MV-4-11 (cell line): ENCODE results near the gene DAZL.

Experiments
- DNase-seq: peaks from one replicate; lab custom pipeline; 2025; lab: John Stamatoyannopoulos, UW

The DAZL gene, protein sequence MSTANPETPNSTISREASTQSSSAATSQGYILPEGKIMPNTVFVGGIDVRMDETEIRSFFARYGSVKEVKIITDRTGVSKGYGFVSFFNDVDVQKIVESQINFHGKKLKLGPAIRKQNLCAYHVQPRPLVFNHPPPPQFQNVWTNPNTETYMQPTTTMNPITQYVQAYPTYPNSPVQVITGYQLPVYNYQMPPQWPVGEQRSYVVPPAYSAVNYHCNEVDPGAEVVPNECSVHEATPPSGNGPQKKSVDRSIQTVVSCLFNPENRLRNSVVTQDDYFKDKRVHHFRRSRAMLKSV

DNA sequence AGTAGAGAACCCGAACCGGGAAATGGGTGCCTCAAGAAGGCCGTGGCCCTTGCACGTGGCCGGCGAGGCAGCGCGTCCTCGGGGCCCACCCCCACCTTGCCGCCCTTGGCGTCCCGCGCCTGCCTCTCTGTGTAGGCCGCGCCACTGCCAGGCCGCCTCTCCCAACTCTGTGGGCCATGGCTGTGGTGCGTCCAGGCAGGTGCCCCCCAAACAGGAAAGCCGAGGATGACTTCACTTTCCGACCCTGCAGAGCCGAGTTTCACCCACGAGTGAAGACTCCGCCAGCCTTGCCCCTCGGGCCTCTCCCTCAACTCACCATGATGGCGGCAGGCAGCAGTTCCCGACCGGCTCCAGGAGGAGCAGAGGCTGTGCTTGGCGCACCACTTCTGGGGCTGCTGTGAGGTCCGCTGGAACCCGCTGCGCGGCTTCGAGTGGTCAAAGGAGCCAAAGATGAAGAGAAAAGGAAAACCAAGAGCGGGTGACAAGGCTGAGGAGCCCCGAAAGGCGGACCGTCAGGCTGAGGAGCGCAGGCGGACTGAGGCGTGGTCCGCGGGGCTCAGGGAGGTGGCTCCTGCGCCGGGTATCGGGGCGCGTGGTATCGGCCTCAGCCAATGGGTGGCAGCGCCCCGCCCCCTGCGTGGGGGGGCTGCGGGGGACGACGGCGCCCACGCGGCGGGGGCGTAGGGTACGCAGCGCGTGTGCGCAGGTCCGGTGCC is at the start of gene DAZL:
Gene DAZL (minus strand): TSS at position 537 of the 716 bp plus-strand sequence. CDS start 218 bp downstream, at position 319.
- DNase-seq, result no peak

DNA sequence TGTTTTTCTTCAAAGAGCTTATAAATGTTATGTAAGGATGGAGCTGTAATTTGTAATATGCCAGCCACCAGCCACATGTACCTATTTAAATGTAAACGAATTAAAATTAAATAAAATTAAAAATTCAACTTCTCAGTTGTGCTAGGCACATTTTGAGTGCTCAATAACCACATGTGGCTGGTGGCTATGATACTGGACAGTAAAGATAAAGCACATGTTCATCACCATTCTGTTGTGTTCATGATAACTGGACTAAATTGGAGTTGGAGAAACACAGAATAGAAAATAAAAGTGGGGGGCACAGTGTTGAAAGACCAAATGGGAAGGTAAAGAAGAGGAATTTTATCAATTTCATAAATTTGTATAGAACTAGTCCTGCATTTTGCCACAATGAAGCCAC is 49.8 kb upstream of the DAZL start:
- DNase-seq, result no peak

DNA sequence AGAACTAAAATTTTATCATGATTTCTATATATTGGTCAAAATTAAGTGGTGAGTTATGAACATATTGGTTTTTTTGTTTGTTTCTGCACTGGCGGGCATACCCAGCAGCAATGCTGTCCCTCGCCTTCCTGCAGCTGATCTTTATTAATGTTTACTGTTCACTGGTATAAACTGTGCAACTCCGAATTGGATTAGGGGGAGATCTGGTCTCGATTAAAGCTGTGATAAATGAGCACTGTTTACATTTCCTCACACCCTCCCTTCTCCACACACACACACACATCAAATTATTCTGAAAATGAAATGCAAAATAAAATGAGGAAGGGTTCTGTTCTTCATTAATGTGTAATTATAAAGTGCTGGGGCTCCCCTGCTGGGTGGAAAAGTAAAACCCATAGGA is 48.5 kb upstream of the DAZL start:
- DNase-seq, result no peak

DNA sequence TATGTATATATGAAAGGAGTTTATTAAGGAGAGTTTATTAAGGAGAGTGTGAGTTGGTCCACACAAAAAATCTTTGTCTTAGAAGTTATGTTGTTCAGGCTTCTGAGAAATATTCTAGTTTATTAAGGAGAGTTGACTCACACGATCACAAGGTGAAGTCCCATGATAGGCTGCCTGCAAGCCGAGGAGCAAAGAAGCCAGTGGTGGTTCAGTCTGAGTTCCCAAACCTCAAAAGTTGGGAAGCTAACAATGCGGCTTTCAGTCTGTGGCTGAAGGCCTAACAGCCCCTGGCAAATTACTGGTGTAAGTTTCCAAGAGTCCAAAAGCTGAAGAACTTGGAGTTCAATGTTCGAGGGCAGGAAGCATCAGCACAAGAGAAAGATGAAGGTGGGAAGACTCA is 42.4 kb upstream of the DAZL start:
- DNase-seq, result no peak

DNA sequence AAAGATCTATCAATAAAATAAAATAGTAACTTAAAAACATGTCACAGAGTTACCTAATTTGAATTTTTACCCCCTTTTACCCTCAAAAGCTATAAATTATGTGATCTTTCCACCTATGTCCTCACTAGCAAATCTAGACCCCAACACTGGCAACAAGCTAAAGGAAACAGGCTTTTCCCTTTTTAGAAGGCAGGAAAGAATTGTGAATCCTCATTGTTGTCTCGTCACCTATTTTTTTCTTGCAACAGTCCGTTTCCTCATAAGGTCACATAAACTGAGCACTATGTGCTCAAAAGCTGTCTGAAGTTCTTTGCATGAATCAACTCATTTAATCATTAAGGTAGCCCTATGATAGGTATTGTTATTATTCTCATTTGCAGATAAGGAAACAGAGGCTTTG is 34.6 kb upstream of the DAZL start:
- DNase-seq, result no peak

- DNase-seq, result peak; percentile 75
These were observed 28.7 kb upstream of the DAZL start for GRCh38 chr3:16633948-16634347.

DNA sequence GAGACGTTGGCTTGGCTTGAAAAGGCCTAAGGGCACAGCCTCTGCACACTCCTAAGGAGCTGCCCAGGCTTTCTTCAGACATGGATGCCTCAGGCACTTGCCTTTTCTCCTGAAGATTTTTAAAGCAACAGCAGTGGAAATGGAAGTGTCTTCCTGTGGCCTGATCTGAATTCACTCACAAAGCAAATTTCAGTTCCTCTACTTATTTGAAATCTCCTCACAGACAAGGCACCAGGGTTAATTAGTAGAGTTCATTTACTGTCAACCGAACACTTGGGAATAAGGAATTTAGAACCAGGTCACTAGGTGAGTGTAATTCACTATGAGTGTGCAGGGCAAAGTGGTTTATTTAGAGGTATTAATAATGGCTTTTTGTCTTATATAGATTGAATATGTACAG is 27.2 kb upstream of the DAZL start:
- no peak for DNase-seq

DNA sequence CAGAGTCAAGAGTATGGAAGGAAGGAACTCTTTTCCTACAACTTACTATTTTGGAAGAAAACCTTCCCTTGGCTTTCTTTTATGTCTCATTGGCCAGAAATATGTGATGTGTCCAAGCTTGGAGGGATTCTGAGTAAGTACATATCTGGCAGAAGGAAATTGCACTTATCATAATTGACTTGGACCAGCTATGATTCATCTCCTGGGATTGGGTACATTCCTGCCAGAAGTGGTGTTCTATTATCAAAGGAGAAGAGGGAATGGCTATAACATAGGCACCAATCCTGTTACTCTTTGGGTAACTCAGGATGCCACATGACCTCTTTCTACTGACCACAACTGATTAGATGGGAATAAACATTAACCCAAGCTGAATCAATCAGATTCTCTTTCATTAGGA is 13.5 kb upstream of the DAZL start:
- DNase-seq, result no peak

DNA sequence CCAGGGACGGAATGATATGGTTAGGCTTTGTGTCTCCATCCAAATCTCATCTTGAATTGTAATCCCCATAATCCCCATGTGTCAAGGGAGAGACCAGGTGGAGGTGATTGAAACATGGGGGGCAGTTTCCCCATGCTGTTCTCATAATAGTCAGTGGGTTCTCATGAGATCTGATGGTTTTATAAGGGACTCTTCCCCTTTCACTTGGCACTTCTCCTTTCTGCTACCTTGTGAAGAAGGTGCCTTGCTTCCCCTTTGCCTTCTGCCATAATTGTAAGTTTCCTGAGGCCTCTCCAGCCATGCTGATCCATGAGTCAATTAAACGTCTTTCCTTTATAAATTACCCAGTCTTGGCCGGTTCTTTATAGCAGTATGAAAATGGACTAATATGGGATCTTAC is 11.9 kb upstream of the DAZL start:
- peak; percentile 16 for DNase-seq

GRCh38 chr3:16616083-16616482 is 10.9 kb upstream of the DAZL start:
- no peak for DNase-seq

DNA sequence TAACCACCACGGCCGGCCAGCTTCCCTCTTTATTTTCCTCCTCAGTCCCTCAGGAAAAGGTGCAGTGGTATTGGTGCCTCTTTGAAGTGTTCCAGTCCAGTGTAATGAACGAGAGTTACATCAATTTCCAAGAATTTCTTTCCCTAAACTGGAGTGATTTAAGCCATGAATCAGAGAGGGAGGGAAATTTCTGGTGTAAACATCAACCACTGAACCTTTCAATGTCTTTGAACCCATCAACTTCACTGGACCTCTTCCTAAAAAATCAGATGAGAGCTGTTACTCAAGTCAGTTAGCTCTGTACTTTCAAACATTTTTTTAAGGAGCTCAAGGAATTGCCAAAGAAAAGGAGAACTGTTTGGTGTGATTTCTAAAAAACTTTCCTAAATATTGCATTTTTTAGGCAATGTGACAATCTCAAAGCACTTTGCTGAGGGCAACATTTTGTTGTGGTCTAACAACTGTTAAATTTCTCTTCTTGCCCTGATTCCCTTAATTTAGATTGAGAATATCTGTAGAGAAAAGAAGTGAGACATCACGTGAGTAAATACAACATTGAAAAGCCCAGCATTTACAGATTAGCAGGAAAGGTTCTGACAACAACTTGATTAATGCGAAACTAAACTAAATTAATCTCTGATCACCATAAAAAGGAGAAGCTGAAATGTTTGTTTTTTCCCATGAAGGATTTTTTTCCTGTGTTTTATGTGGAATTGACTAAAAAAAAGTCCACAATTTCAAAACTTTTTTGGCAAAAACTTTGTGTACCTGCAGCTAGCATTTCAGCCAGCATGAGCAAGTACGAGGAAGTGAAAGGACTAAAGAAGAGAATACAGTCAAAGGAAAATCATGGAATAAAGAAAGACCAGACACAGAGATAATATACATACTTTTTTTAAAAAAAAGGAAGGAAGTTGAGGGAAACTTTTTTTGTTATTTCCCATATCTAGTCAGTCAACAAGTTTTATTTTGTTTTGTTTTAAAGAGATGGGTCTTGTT is 9.1 kb upstream of the DAZL start:
- no peak for DNase-seq

- DNase-seq, result no peak
These were observed 4.8 kb upstream of the DAZL start for GRCh38 chr3:16609927-16610580.

- DNase-seq, result no peak
These were observed 3.6 kb upstream of the DAZL start for GRCh38 chr3:16608816-16609215.

DNA sequence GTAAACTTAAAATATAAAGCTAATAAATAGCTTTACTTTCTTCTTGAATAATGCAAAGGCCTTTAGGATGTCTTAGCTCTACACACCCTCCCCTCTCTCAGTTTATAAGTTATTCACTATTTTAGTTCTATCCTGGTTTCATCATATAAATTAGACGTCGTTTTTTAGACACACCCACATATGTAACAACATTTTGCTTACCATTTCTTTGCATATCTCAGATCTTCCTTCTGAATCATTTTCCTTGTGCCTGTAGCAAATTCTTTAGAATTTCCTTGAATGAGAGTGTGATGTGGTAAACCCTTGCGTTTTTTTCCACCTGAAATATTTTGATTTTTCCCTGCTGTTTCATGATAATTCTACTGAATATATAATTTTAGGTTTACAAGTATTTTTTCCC is 2.5 kb upstream of the DAZL start:
- no peak for DNase-seq

DNA sequence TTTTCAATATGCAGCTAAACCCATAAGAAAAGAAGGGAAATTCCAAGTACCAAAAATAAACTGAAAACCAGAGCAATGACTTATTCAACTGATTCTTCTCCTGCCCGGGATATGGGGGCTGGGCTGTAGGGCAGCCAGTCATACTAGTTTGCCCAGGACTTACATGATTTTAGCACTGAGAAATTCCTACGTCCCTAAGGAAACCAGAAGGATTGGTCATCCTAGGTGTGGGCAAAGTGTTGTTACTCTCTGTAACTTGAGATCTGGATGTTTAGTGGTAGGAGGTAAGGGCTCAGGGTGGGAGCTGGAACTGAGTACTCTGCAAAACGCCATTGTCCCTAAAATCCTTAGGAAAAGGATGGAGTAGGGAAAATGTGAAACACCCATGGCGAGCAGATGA is 1.2 kb upstream of the DAZL start:
- DNase-seq, result no peak

DNA sequence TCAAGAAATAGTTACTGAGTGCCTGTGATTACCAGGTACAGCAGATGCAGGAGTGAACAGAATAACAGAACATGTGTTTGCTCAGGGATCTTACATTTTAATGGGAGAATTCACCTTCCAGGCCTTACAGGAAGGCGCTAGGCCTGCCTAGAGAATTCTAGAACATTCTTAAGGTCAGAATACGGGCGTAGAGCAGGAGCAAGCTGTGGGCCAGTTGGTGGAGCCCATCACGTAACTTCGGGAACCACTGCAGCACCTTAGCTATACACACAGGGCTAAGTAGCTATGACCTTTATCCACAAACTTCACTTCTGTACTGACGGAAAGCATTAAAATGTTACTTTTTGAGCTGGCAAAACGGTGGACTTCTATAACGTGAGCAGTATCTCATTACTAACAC is 743 bp upstream of the DAZL start:
- no peak for DNase-seq

DNA sequence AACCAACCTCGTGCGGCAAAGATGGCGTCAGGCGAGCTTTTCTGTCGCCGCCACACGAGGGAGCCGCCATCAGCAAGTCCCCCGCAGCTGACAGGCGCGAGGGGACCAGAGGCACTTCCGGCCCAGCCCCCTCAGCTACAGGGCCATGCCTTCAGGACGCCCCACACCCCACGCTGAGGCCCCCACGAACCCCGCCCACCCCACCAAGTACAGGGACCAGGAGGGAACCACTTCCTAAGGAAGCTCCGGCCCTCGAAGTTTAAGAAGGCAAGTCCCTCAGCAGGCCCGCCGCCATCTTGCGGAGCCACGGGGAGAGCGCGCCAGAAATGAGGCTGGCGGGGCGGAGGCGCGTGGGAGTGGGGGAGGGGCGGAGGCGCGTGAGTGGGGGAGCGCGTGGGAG is 790 bp downstream of the DAZL start:
- DNase-seq, result no peak

DNA sequence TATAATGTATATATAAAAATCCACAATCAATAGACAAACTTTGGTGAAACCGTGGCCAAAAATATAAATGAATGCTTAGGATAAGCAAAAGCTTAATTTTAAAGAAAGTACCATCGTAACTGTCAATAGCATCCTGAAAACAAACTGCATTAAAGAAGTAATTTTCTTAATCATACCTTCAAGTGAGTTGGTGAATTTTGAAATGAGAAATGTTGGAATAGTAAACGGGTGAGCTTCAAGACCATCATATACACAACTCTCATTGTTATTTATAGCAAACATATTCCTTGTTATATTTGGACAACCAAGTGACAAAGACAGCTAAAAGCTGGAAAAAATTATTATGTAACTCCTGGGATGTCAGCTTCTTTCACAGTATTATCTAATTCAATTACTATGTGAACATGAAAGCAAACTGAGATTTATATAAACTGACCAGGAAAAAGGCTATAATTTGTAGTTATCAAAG is 3.7 kb downstream of the DAZL start:
- no peak for DNase-seq

DNA sequence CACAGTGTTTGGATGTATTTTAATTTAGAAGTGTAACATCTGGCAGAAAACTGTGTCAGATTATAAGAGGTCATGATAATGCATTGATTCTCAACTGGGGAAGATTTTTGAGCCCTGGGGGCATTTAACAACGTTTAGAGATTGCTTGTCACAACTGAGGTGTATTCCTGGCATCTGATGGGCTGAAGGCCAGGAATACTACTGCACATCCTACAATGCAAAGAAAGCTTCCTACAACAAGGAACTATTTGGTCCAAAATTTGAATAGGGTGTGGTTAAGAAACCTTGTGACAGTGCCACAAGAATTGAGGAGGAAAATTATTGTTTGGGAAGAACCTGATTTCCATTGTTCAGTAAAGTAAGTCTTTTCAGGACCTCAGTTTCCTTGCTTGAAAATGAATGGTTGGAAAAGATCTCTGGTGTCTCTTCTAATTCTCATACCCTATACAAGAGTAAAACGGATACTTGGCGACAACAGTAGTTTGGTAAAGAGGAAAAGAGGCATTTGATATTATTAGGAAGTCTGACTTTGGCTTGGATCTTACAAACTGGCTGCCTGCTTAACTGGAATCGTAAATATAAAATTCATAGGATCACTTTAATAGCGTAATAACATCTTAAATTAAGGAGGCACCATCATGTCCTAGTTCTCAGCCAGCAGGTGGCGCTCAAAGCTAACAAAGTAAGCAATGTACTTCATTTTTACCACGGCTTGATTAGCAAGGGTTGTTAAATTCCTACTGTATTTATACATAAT is 4.3 kb downstream of the DAZL start:
- DNase-seq, result peak; percentile 49

DNA sequence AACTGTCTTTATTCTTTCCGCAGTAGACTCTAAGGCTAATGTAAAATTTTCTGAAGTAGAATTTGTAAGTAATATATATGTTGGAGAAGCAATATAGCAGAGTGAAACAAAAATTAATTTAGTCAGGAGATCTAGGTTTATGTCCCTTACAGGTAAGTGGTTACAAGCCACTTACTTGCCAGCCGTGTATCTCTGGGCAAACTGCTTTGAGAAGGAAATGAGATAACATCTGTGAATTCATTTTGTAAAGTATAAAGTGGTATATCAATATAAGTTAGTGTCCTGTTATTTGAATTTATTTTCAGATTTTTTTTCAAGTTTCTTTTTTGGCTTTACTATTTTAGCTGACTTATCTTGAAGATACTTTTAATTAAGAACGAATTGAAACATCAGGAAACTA is 5.5 kb downstream of the DAZL start:
- no peak for DNase-seq

- no peak for DNase-seq
These were observed 8.7 kb downstream of the DAZL start for GRCh38 chr3:16596352-16597032.
